IPS-11a (cell line): ENCODE data around the gene CAMK2B.

Source experiments
- H3K4me3 ChIP-seq: one replicate; pipeline ENCODE4 v1.5.1; 2013; ENCODE audit warnings: low read depth, low read length, control low read depth

Gene CAMK2B

GRCh38 chr7:44259547-44260457 is 65.6 kb downstream of the CAMK2B start:
- no peak overlapping the region for H3K4me3 ChIP-seq

GRCh38 chr7:44258865-44259546 is 66.4 kb downstream of the CAMK2B start:
- no peak overlapping the region for H3K4me3 ChIP-seq

DNA sequence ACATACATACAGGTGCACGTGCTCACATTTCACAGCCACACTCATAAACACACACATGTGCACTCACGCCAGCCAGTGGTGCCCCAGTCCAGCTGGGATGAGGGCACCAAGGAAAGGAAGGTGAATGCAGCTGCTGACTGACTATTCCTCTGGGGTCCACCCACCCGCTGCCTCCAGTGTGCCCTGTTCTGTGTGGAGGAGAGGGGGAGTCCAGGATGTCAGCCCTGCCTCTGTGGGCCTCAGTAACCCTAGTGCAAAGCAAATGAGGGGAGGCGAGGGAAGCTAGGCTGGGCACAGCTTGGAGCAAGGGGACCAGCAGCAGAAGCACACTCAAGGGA is 67.0 kb downstream of the CAMK2B start:
- no peak overlapping the region for H3K4me3 ChIP-seq

DNA sequence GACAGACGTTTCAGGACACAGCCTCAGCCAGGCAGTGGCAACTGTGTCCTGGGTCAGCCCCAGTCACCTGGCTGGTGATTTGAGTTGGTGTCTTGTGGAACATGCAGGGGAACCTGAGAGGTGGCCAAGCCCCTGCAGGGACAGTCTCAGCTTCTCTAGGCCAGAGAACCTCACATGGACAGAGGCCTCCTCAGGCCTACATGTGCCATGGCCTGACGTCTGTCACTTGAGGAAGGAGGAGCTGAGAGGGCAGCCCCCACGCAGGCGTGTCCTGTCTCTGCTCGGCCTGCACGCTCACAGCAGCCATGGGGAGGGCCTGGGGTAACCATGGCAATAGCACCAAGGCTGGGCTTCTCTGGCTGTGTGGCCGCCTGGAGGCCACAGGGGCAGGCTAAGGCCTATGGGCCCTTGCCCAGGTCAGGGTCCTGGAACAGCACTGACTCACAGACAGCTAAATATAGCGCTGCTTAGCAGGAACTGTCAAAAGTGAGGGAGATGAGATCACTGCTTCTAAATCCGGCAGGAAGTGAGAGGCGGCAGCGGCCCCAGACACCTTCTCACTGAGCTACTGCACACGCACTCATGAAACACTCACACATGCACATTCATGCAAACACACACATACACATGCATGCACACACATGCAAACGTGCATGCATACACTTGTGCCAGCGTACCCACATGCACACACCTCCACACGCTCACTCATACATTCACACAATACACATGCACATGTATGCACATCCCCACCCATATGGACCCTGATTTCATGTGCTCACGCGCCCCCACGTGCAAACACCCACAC is 67.6 kb downstream of the CAMK2B start:
- no peak overlapping the region for H3K4me3 ChIP-seq

- H3K4me3 ChIP-seq = no peak overlapping the region
Observed at GRCh38 chr7:44257213-44257612, 68.2 kb downstream of the CAMK2B start.

DNA sequence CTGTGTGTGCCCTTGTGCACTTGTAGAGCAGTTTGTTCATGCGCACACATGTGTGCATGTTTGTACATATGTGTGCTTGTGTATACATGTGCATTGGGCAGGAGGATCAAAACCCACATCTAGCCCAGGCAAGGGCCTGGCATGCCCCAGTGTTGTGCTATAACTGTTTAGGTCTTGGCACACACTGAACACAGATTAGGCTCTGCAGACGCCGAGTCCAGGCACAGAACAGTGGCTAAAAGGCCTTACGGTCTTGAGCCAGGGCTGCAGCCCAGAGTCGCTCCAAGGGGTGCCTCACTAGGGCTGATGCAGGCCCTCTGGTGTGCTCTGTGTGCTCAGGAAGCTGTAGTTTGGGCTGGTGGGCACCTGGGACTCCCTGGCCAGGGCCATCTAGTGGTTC is 68.9 kb downstream of the CAMK2B start:
- H3K4me3 ChIP-seq = no peak overlapping the region

- H3K4me3 ChIP-seq = no peak overlapping the region
Observed at GRCh38 chr7:44251881-44252280, 73.5 kb downstream of the CAMK2B start.

DNA sequence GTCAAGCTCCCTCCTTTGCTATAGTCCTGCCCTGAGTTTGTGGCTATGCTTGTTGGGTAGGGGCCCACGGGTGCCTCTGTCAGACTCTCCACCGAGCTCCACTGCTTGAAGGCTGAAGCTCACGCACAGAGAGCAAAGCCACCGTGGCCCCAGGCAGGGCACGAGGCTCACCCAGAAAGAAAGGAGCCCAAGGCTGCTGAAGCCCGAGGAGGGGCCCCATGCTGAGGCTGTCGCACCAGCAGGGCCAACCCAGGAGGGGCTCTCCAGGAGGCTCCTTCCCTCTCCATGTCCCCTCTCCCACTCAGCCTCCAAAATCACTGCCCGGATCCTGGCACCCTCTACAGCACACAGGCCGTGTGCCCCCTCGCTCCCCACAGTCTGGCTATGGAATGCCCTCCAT is 74.1 kb downstream of the CAMK2B start:
- H3K4me3 ChIP-seq = no peak overlapping the region

GRCh38 chr7:44249639-44250234 is 75.7 kb downstream of the CAMK2B start:
- H3K4me3 ChIP-seq = no peak overlapping the region

DNA sequence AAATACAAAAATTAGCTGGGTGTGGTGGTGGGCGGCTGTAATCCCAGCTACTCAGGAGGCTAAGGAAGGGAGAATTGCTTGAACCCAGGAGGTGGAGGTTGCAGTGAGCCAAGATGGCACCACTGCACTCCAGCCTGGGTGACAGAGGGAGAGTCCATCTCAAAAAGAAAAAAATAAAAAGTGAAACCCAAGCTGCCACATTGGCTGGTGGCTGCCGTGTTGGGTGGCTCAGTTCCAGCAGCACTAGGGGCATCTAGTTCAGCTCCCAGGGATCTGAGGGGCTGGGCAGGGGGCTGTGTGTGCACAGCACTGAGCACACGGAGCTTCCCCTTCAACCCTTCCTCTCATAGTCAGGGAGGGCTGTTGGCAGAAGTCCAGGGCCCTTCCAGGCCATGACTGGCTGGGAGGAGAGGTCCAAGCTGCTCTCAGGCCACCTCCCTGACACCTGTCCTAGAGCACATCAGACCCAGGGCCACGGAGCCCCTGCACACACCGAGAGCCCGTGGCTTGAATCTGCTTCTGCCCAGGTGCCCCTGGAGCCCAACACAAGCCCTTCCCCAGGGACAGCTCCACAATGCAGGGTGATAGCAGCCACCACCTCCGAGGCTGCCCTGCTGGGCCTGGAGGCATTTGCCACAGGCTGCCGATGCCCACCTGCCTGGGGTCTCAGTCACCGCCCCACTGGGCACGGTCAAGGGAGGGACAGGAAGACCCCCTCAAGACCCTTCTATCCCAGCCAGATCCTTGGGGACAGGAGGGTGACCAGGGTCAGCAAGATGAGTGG is 77.3 kb downstream of the CAMK2B start:
- H3K4me3 ChIP-seq = no peak overlapping the region

- H3K4me3 ChIP-seq = no peak overlapping the region
Observed at GRCh38 chr7:44246396-44247113, 78.8 kb downstream of the CAMK2B start.

GRCh38 chr7:44244282-44244681 is 81.1 kb downstream of the CAMK2B start:
- no peak overlapping the region for H3K4me3 ChIP-seq

DNA sequence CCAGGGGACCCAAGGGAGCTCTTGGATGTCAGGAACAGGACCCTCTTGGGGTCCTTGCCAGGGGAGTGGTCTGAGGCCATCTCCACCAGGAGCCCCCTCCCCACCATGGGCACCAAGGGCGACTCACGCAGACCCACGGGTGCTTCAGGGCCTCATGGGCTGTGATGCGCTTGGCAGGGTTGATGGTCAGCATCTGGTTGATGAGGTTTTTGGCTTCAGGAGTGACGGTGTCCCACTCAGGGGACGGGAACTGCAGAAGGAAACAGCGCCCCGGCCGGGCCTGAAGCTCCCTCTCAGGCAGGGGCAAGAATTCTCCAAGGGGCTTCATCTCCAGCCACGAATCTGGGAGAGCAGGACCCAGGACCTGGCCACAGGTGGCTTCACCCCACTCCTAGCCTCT is 83.3 kb downstream of the CAMK2B start:
- H3K4me3 ChIP-seq = no peak overlapping the region

GRCh38 chr7:44240983-44241510 is 84.3 kb downstream of the CAMK2B start:
- H3K4me3 ChIP-seq = no peak overlapping the region

- no peak overlapping the region for H3K4me3 ChIP-seq
Observed at GRCh38 chr7:44240376-44240775, 85.0 kb downstream of the CAMK2B start.

GRCh38 chr7:44239361-44239760 is 86.0 kb downstream of the CAMK2B start:
- no peak overlapping the region for H3K4me3 ChIP-seq

DNA sequence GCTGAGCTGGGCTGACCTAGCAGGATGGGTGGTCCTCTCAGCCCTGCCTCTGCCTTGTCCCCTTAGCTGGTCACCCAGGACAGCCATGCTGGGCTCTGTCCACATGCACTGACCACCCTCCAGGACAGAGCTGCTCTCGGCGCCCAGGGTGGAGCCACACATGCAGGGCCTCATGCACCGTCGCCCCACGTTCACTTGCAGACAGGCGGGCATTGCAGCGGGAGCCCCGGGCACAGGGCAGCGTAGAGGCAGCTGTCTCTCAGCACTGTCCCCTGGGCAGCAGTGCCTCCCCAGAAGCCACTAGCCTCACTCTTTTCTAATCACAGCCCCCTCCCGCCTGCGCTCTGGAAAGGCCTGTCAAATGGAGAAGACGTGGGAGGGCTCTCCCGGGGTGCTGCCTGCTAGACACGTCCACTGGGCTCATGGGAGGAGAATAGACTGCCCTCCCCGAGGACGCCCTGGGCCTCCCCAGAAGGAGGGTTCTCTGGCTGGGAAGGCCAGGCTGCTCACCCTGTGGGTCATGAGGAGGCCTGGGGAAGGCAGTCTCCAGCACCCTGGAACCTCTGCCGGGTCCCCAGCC is 87.2 kb downstream of the CAMK2B start:
- H3K4me3 ChIP-seq = no peak overlapping the region

DNA sequence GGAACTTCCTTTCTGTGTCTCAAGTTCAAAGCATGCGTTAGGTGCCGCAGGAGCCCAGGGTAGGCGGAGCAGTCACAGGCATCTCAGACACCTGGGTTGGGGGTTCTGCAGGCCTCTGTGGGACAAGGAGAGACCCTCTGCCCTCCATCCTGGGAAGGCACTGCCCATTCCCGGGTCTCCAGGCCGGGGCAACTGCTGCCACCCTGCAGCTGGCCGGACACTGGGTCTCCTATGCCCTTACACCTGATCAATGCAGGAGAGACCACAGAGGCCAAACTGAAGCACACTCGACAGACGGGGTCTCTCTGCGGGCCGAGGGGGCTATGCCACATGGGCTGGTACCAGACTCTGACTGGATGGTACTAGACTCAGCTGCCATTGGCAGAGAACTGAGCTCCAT is 87.7 kb downstream of the CAMK2B start:
- no peak overlapping the region for H3K4me3 ChIP-seq

- no peak overlapping the region for H3K4me3 ChIP-seq
Observed at GRCh38 chr7:44236333-44236728, 89.1 kb downstream of the CAMK2B start.
